Karpas-422 (cell line): ENCODE data around the gene RELA. TPM values are rescaled to one million over a fixed set of nuclear protein-coding genes. Genes with fewer than 3 reads are reported as not detected.

Source experiments
- DNase-seq: peaks from one replicate; pipeline ENCODE4 v3.0.0-alpha.2; 2015
- H2AFZ ChIP-seq: fragments of 200-600 bp; sonication (generic); 2 replicates; pipeline ENCODE4 v1.6.1; 2014; ENCODE audit warnings: antibody characterized with exemption, low read length, mixed read lengths
- H3K27ac ChIP-seq: fragments of 200-600 bp; sonication (generic); 2 replicates; pipeline ENCODE4 v1.5.1; 2014; ENCODE audit warnings: mild to moderate bottlenecking, low read length, moderate library complexity
- H3K27me3 ChIP-seq: fragments of 200-600 bp; sonication (generic); 2 replicates; pipeline ENCODE4 v1.6.1; 2014; ENCODE audit warnings: low read length, mixed read lengths
- H3K36me3 ChIP-seq: fragments of 200-600 bp; sonication (generic); 2 replicates; pipeline ENCODE4 v1.6.1; 2014; ENCODE audit warnings: low read length, mixed read lengths; ENCODE audit not compliant: insufficient read depth
- H3K4me1 ChIP-seq: fragments of 200-600 bp; sonication (generic); 2 replicates; pipeline ENCODE4 v1.6.1; 2014; ENCODE audit warnings: mild to moderate bottlenecking, low read length, mixed read lengths
- H3K4me2 ChIP-seq: fragments of 200-600 bp; sonication (generic); 2 replicates; pipeline ENCODE4 v1.6.1; 2014; ENCODE audit warnings: low read length, low read depth, mild to moderate bottlenecking; ENCODE audit not compliant: poor library complexity, severe bottlenecking
- H3K4me3 ChIP-seq: fragments of 200-600 bp; sonication (generic); 2 replicates; pipeline ENCODE4 v1.5.1; 2014; ENCODE audit warnings: mild to moderate bottlenecking, antibody characterized with exemption, low read length, mixed read lengths
- H3K79me2 ChIP-seq: fragments of 200-600 bp; sonication (generic); 2 replicates; pipeline ENCODE4 v1.6.1; 2014; ENCODE audit warnings: mild to moderate bottlenecking, low read length, mixed read lengths
- H3K9ac ChIP-seq: fragments of 200-600 bp; sonication (generic); 2 replicates; pipeline ENCODE4 v1.6.0; 2014; ENCODE audit warnings: low read length
- H3K9me2 ChIP-seq: fragments of 200-600 bp; sonication (generic), shearing (Covaris generic); replicated peaks from 2 replicates; pipeline ENCODE4 v1.6.0; 2014; ENCODE audit warnings: mild to moderate bottlenecking, low read length, moderate library complexity; ENCODE audit not compliant: insufficient read depth
- H3K9me3 ChIP-seq: fragments of 300-700, 200-600 bp; sonication (generic); 2 replicates; pipeline ENCODE4 v1.6.1; 2014; ENCODE audit warnings: low read length, mixed read lengths
- H4K20me1 ChIP-seq: fragments of 200-600 bp; sonication (generic); 2 replicates; pipeline ENCODE4 v1.6.1; 2014; ENCODE audit warnings: mild to moderate bottlenecking, antibody characterized with exemption, low read length, low read depth; ENCODE audit not compliant: insufficient read depth
- total RNA-seq: library from RNA; depleted of rRNA; stranded (reverse); fragments of >200 nt; shearing (Covaris generic); gene quantifications from 2 replicates; pipeline ENCODE4 v1.2.3, GENCODE V29; 2014; ENCODE audit warnings: low replicate concordance

RELA gene
- total RNA-seq, 1 experiment from 2014 or later = 44.0 TPM

GRCh38 chr11:65624931-65625627 is 37.6 kb downstream of the RELA start:
- no peaks in the 10 kb centered on the region for H3K27me3 ChIP-seq
- H3K9ac ChIP-seq = no peak overlapping the region
- no peaks in the 10 kb centered on the region for H3K79me2 ChIP-seq

DNA sequence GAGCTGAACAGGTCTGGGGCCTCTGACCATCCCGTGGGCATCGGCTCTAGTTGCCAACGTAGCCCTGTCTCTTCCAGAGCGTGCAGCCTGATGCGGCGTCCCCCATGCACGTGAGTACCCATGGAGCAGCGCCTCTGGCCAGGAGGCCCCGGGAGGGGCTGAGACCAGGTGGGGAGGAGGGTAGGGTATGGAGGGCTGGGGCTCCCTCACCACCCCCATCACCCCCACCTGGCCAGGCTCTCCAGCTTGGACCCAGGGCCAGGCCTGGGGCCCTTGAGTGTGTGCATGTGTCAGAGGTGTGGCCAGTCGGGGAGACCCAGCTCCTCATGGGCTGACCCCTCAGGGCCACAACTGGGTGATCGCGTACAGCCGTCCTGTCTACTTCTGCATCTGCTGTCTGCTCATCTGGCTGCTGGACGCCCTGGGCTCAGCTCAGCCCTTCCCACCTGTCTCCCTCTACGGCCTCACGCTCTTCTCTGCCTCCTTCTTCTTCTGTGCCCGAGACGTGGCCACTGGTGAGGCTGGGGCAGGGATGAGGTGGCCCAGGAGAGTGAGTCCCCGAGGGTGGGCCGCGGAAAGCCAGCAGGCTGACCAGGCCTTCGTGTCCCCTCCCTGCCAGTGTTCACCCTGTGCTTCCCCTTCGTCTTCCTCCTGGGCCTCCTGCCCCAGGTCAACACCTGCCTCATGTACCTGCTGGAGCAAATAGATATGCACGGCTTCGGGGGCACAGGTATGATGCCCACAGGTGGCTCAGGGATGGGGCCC is 38.7 kb downstream of the RELA start:
- H3K36me3 ChIP-seq = peaks cover 17% of the 10 kb centered on the region; the same call in 1 of the 2 replicates
- peaks cover 10% of the 10 kb centered on the region; the same call in 1 of the 2 replicates for H4K20me1 ChIP-seq
- no peaks in the 10 kb centered on the region for H3K9me3 ChIP-seq
- H3K4me3 ChIP-seq = no peak overlapping the region
- H3K9ac ChIP-seq = no peak overlapping the region
- H3K27ac ChIP-seq = no peak overlapping the region
- H3K9me2 ChIP-seq = no peaks in the 10 kb centered on the region
- no peaks in the 10 kb centered on the region for H3K27me3 ChIP-seq
- no peak overlapping the region for H3K4me2 ChIP-seq
- H2AFZ ChIP-seq = no peak overlapping the region
- H3K4me1 ChIP-seq = no peaks in the 10 kb centered on the region
- no peaks in the 10 kb centered on the region for H3K79me2 ChIP-seq
- DNase-seq = no peak

More at GRCh38 chr11:65624931-65625627, 37.6 kb downstream of the RELA start:
- Histone ChIP-seq H3K36me3 (peaks cover 20% of the 10 kb centered on the region; the same call in 1 of the 2 replicates), H3K4me3 (no peak overlapping the region), H3K9me2 (no peaks in the 10 kb centered on the region), H3K9me3 (no peaks in the 10 kb centered on the region), H3K27ac (no peak overlapping the region), H3K4me2 (no peak overlapping the region), H2AFZ (no peak overlapping the region), H4K20me1 (0 out of 2 replicates have a peak, but pooled peaks cover 9% of the 10 kb centered on the region), H3K4me1 (no peaks in the 10 kb centered on the region)
- DNase-seq = no peak

DNA sequence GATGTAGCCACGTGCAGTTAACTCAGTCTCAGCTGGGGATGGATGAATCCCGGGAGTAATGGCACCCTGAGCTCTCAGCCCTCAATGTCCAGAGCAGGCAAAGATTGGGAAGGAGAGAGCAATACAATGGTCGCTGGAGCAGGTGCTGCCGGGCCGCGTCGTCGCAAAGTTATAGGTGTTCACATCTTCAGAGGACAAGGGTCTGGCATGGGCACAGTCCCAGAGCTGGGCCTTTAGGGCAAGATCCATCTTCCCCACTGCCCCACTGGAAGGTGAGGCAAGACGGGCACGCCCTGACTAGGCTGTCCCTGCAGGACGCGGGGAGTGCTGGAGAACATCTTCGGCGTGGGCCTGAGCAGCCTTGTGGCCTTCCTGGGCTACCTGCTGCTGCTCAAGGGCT is 39.5 kb downstream of the RELA start:
- Histone ChIP-seq H3K36me3 (peaks cover 17% of the 10 kb centered on the region; the same call in 1 of the 2 replicates), H3K27ac (no peak overlapping the region), H3K27me3 (no peaks in the 10 kb centered on the region), H3K4me2 (no peak overlapping the region), H4K20me1 (peaks cover 19% of the 10 kb centered on the region; the same call in 1 of the 2 replicates), H3K9me3 (no peaks in the 10 kb centered on the region), H2AFZ (no peak overlapping the region), H3K9ac (no peak overlapping the region), H3K4me3 (no peak overlapping the region), H3K4me1 (no peaks in the 10 kb centered on the region), H3K9me2 (no peaks in the 10 kb centered on the region), H3K79me2 (peaks cover 3% of the 10 kb centered on the region; the same call in 1 of the 2 replicates)
- DNase-seq = no peak

DNA sequence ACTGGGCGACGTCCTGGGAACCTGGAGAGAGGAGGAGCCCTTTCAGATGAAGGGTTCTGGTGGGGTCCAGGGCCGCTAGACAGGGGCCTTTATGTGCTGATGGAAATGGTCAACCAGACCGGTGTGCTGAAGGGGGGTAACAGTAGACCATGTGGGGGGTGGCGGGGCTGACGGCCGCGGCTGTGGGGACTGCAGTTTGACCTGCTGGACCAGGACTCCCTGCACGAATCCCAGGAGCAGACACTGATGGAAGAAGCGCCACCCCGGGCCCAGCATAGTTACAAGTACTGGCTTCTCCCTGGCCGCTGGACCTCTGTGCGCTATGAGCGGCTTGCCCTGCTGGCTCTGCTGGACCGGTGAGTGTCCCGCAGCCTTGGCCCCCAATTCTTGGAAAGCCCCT is 40.7 kb downstream of the RELA start:
- no peak overlapping the region for H3K9ac ChIP-seq
- no peak overlapping the region for H3K27ac ChIP-seq
- H3K27me3 ChIP-seq = no peaks in the 10 kb centered on the region
- no peaks in the 10 kb centered on the region for H3K9me3 ChIP-seq
- no peaks in the 10 kb centered on the region for H3K9me2 ChIP-seq
- H2AFZ ChIP-seq = no peak overlapping the region
- H3K36me3 ChIP-seq = 0 out of 2 replicates have a peak, but pooled peaks cover 12% of the 10 kb centered on the region
- no peak for DNase-seq
- H3K4me2 ChIP-seq = no peak overlapping the region
- H3K4me1 ChIP-seq = peaks cover 6% of the 10 kb centered on the region
- H3K79me2 ChIP-seq = peaks cover 15% of the 10 kb centered on the region
- no peak overlapping the region for H3K4me3 ChIP-seq
- peaks cover 27% of the 10 kb centered on the region for H4K20me1 ChIP-seq

- H3K9ac ChIP-seq = no peak overlapping the region
- no peak overlapping the region for H3K4me3 ChIP-seq
- H4K20me1 ChIP-seq = peaks cover 30% of the 10 kb centered on the region
- H3K4me2 ChIP-seq = no peak overlapping the region
- H3K9me3 ChIP-seq = no peaks in the 10 kb centered on the region
- no peak overlapping the region for H3K27ac ChIP-seq
- DNase-seq = no peak
- H3K9me2 ChIP-seq = no peaks in the 10 kb centered on the region
- H3K4me1 ChIP-seq = peaks cover 11% of the 10 kb centered on the region
- H3K36me3 ChIP-seq = 0 out of 2 replicates have a peak, but pooled peaks cover 7% of the 10 kb centered on the region
- H3K79me2 ChIP-seq = peaks cover 20% of the 10 kb centered on the region
- no peak overlapping the region for H2AFZ ChIP-seq
- no peaks in the 10 kb centered on the region for H3K27me3 ChIP-seq
Measured at GRCh38 chr11:65621460-65621859, 41.3 kb downstream of the RELA start.

DNA sequence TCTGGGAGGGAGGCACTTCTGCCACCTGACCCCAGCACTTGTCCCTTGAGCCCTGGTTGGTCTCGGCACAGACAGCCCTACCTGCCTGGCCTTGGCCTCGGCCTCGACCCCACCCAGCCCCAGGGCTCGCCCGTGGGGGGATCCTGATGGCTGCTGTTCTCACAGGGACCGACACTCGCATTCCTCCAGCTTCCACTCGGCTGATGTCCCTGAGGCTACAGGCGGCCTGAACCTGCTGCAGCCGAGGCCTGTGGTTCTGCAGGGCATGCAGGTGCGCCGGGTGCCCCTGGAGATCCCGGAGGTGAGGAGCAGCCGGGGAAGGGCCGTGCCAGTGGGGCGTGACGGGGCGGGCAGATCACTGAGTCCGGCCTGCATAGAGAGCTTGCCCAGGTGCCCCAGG is 42.0 kb downstream of the RELA start:
- H3K4me1 ChIP-seq = peaks cover 12% of the 10 kb centered on the region
- 0 out of 2 replicates have a peak, but pooled peaks cover 3% of the 10 kb centered on the region for H3K36me3 ChIP-seq
- no peaks in the 10 kb centered on the region for H3K27me3 ChIP-seq
- H3K9me2 ChIP-seq = no peaks in the 10 kb centered on the region
- peaks cover 29% of the 10 kb centered on the region for H4K20me1 ChIP-seq
- H2AFZ ChIP-seq = no peak overlapping the region
- no peak overlapping the region for H3K27ac ChIP-seq
- H3K9ac ChIP-seq = no peak overlapping the region
- H3K79me2 ChIP-seq = peaks cover 28% of the 10 kb centered on the region
- H3K4me3 ChIP-seq = no peak overlapping the region
- no peaks in the 10 kb centered on the region for H3K9me3 ChIP-seq
- H3K4me2 ChIP-seq = no peak overlapping the region
- DNase-seq = no peak

GRCh38 chr11:65619281-65619928 is 43.3 kb downstream of the RELA start:
- H3K27me3 ChIP-seq = no peaks in the 10 kb centered on the region
- no peak overlapping the region for H3K9ac ChIP-seq
- H3K36me3 ChIP-seq = 0 out of 2 replicates have a peak, but pooled peaks cover 3% of the 10 kb centered on the region
- no peak overlapping the region for H2AFZ ChIP-seq
- H4K20me1 ChIP-seq = peaks cover 29% of the 10 kb centered on the region
- H3K4me3 ChIP-seq = no peak overlapping the region
- no peak overlapping the region for H3K27ac ChIP-seq
- peaks cover 12% of the 10 kb centered on the region for H3K4me1 ChIP-seq
- H3K79me2 ChIP-seq = peaks cover 31% of the 10 kb centered on the region
- H3K9me2 ChIP-seq = no peaks in the 10 kb centered on the region
- H3K4me2 ChIP-seq = no peak overlapping the region
- DNase-seq = no peak
- no peaks in the 10 kb centered on the region for H3K9me3 ChIP-seq

- H4K20me1 ChIP-seq = peaks cover 29% of the 10 kb centered on the region
- H2AFZ ChIP-seq = no peak overlapping the region
- no peak overlapping the region for H3K4me2 ChIP-seq
- H3K27ac ChIP-seq = no peak overlapping the region
- no peaks in the 10 kb centered on the region for H3K9me3 ChIP-seq
- peaks cover 37% of the 10 kb centered on the region for H3K79me2 ChIP-seq
- no peaks in the 10 kb centered on the region for H3K9me2 ChIP-seq
- DNase-seq = no peak
- H3K27me3 ChIP-seq = no peaks in the 10 kb centered on the region
- no peak overlapping the region for H3K4me3 ChIP-seq
- peaks cover 12% of the 10 kb centered on the region for H3K4me1 ChIP-seq
- H3K36me3 ChIP-seq = 0 out of 2 replicates have a peak, but pooled peaks cover 3% of the 10 kb centered on the region
- no peak overlapping the region for H3K9ac ChIP-seq
Measured at GRCh38 chr11:65618763-65619162, 44.0 kb downstream of the RELA start.
